Ectodermal cell (in vitro differentiated cells): ENCODE results near the gene FBXW10B.
"Not testable (repeated sequence)": the region's sequence is repeated elsewhere in the genome, so short reads cannot be mapped to it uniquely, and the experiment has no call there.

ENCODE experiments used
- H3K27ac ChIP-seq: 2 replicates; pipeline ENCODE4 v1.7.0; 2013; ENCODE audit warnings: mild to moderate bottlenecking, low read depth, low read length; ENCODE audit not compliant: insufficient read depth, poor library complexity, severe bottlenecking
- H3K27me3 ChIP-seq: 2 replicates; pipeline ENCODE4 v1.7.0; 2013; ENCODE audit warnings: mild to moderate bottlenecking, low read length; ENCODE audit not compliant: insufficient read depth, control insufficient read depth, poor library complexity, severe bottlenecking
- H3K36me3 ChIP-seq: one replicate; pipeline ENCODE4 v1.7.0; 2013; ENCODE audit warnings: low read length; ENCODE audit not compliant: control insufficient read depth, insufficient read depth
- H3K4me1 ChIP-seq: one replicate; pipeline ENCODE4 v1.7.0; 2013; ENCODE audit warnings: low read length; ENCODE audit not compliant: control insufficient read depth, insufficient read depth
- H3K4me3 ChIP-seq: 2 replicates; pipeline ENCODE4 v1.7.0; 2013; ENCODE audit warnings: low read depth, low read length, control low read depth; ENCODE audit not compliant: insufficient read depth
- H3K9me3 ChIP-seq: 2 replicates; pipeline ENCODE4 v1.7.0; 2013; ENCODE audit warnings: mild to moderate bottlenecking, low read length, moderate library complexity; ENCODE audit not compliant: control insufficient read depth
- WGBS, 2 experiments: methylation state at CpG; one replicate each; pipeline ENCODE4 v1.1.7; 2013; ENCODE audit warnings: missing lambda C conversion rate in 2 of 2; 5-methylcytosine and 5-hydroxymethylcytosine counted together

FBXW10B gene

DNA sequence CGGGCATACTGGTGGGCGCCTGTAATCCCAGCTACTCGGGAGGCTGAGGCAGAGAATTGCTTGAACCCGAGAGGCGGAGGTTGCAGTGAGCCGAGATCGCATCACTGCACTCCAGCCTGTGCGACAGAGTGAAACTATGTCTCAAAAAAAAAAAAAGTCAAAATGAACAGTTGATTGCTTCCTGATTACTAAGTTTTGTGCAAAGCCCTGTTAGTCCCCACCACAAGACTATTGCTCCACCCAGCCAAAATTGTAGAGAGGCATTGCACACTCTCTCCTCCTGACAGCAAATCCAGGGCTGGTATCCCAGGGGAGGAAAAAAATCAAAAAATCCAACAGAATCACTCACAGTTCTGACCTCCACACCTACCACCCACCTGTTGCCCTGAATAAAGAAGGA, 26.5 kb downstream of the FBXW10B start:
- H3K4me3 ChIP-seq, H3K27ac ChIP-seq, H3K4me1 ChIP-seq, H3K27me3 ChIP-seq, H3K36me3 ChIP-seq, H3K9me3 ChIP-seq: not testable (repeated sequence)
- 94 to 99% methylated on average over 8 of the region's 8 CpGs for WGBS, 2 experiments

DNA sequence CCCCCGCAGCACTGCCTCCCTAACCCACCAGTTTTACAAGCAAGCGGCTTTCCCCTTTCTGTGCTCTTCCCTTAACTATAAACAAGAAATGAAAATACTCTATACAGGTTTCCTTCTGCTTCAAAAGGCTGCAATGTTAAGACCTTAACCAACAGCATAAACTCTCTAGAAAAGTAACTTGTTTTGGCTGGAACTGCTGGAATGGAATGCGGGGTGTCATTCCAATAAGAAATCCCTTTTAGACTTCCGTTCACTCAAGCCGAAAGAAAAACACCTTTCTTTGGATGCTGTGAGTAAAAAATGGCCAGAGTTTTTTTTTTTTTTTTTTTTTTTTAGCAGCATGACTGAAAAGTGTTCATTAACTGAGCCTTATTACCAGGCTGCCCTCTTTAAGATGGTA, 27.5 kb downstream of the FBXW10B start:
- H3K4me1 ChIP-seq, H3K9me3 ChIP-seq, H3K4me3 ChIP-seq, H3K27me3 ChIP-seq, H3K36me3 ChIP-seq, H3K27ac ChIP-seq: not testable (repeated sequence)
- 87 to 95% methylated on average over 5 of the region's 5 CpGs for WGBS, 2 experiments

DNA sequence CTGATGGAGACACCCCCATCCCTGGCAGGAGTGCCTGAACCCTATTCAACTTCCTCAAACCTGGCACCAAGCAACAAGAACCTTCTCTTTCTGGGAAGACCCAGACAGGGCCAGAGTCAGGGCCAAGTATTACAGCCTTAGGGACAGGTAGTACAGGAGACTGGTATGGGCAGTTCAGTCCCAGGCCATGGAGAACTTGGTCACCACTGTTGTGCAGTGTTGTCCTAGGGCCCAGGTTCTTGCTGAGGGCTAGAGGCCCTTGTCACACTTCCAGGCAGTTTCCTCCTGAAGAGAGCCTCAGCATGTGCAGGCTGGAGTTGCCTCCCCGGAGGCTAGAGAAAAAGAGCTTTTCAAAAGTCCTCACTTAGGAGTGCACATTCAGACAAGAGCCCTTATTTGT, 28.7 kb downstream of the FBXW10B start:
- not testable (repeated sequence) for H3K9me3 ChIP-seq, H3K4me1 ChIP-seq, H3K36me3 ChIP-seq, H3K27me3 ChIP-seq, H3K27ac ChIP-seq, H3K4me3 ChIP-seq
- 92 to 100% methylated on average over 1 of the region's 1 CpG for WGBS, 2 experiments

DNA sequence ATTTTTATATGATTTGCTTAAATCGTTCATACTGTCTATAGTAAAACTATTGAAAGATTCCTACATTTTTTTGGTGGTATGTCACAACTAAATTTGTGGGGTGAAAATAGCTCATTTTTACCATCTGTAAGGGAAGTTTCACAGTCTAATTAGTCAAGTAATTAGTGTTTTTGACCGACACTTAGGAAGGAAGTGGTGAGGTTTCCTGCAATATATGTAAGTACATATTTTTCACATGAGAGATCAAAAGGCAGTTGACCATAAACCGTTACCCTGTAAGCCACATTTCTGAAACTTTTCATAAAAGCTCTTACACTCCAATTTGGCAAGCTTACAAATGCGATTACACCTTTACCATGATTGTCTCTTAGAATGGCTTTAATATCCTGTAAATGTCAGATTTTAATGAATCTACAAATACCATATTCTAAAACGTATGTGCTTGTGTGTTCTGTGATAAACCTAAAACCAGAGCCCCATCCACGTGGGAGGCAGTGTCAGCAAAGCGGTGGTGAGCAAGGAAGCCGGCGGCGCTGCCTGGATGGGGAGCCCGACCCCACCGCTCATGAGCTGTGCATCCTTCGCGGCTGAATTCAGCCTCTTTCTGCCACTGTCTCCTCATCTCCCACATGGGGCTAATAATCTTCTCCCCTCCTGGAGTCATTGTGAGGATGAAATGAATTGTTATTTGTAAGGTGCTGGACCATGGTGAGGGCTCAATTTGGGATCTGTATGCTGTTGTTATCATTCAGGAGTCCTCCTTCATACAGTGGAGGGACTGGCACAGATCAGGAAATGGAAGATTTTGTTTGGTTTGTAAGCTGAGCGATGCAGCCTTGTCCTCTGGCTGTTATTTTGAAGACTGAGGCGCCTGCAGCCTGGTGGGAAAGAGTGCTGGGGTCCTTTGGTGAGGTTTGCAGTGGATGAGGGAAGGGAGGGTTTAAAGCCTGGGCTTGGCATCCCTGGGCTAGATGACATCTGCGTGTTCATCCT, 29.7 kb downstream of the FBXW10B start:
- not testable (repeated sequence) for H3K36me3 ChIP-seq, H3K4me1 ChIP-seq, H3K9me3 ChIP-seq, H3K27me3 ChIP-seq, H3K27ac ChIP-seq, H3K4me3 ChIP-seq
- WGBS, 2 experiments: 90 to 92% methylated on average over 9 to 10 of the region's 17 CpGs

DNA sequence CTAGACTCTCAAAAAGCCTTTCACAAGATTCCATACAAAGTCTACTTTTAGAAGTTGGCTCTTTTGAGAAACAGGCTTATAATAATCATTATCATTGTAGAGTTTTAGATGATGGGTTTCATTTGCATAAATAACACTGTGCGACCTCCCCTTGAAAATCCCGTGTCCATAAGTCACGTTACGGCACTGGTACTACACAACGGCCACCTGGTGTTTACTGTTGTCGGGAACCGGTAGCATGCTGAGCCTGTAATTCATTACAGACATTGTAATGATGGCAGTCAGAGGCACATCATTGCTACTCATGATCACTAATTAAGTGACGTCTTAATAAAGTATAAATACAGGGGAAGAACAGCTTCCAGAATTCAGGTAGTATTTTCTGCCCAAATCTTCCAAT, 31.5 kb downstream of the FBXW10B start:
- H3K4me1 ChIP-seq, H3K9me3 ChIP-seq, H3K27me3 ChIP-seq, H3K36me3 ChIP-seq, H3K4me3 ChIP-seq, H3K27ac ChIP-seq: not testable (repeated sequence)
- WGBS, 2 experiments: 85 to 89% methylated on average over 8 of the region's 8 CpGs

DNA sequence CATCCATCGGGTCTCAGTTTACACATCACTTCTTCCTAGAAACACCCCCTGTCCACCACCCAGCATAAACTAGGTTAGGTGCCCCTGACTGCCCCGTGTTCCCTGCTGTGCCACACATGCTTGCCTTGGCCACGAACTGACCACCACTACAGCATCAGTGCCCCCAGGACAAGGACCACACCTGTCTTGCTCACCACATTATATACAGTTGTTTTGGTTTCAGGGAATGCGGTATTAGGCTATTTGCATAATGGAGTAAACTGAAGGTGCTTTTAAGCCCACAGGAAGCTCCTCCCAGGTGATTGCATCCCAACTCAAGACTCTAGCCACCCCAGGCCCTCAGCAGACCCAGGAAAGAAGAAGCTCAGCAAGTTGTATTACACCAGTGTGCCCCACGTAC, 36.2 kb downstream of the FBXW10B start:
- H3K27ac ChIP-seq, H3K36me3 ChIP-seq, H3K4me3 ChIP-seq, H3K9me3 ChIP-seq, H3K4me1 ChIP-seq, H3K27me3 ChIP-seq: not testable (repeated sequence)
- WGBS, 2 experiments: 82 to 92% methylated on average over 1 to 2 of the region's 5 CpGs

DNA sequence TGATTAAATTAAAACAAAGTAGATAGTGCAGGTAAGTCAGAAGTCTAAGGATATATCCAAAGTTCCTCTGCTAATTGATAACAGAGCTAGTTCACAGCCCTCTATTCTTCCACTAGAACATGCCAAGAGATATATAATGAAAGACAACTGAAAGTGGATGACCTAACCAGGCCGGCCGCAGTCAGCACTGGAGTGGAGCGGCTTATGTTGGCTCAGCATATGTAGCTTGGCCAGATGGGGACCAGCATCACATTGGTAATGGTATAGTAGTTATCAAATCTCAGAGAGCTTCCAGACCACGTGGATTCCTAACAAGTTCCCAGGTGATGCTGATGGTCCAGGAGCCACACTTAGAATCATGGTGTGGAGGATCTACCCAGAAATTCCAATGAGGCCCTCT, 38.0 kb downstream of the FBXW10B start:
- H3K27ac ChIP-seq, H3K9me3 ChIP-seq, H3K27me3 ChIP-seq, H3K4me1 ChIP-seq, H3K36me3 ChIP-seq, H3K4me3 ChIP-seq: not testable (repeated sequence)
- WGBS, 2 experiments: 94 to 100% methylated on average over 3 of the region's 4 CpGs

DNA sequence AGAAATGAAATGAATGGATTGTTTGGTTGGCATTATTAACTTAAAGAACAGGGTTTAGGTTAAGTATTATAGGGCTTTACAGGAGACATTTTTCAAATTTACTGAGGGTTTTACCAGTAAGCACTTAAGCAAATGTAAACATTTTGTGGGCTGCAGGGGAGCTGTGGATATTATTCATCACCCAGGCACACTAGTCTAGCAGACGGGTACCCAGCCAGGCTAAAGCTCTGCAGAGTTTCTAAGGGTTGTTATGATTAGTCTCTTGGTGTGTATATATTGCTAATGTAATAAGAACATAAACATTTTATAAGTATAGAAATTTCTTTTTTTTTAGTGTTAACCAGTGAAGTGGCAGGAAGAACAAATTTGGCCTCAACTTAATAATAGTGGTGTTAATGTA, 42.7 kb downstream of the FBXW10B start:
- H3K9me3 ChIP-seq, H3K27me3 ChIP-seq, H3K4me3 ChIP-seq, H3K27ac ChIP-seq, H3K4me1 ChIP-seq, H3K36me3 ChIP-seq: not testable (repeated sequence)
- WGBS, 2 experiments: no CpG with 5 or more reads among the region's 1 CpG

DNA sequence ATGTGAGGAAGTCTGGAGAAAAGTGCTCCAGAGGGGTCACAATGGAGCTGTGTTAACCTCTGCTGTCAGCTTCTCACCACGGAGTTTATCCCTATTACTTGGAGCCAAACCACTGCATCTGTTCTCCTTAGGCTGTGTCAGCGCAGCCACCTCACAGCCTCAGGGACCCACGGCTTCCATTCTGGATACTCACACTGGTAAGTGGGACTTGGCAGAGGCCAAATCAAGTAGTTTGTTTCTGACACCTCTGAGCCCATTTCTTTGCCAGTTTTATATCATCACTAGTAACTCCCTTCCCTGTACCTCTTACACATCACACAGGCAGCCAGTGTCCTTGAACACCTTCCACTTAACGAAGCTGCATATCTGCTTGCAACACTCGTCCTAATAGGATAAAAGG, 44.8 kb downstream of the FBXW10B start:
- 89 to 100% methylated on average over 2 of the region's 5 CpGs for WGBS, 2 experiments
- H3K4me3 ChIP-seq, H3K36me3 ChIP-seq: not testable (repeated sequence)

DNA sequence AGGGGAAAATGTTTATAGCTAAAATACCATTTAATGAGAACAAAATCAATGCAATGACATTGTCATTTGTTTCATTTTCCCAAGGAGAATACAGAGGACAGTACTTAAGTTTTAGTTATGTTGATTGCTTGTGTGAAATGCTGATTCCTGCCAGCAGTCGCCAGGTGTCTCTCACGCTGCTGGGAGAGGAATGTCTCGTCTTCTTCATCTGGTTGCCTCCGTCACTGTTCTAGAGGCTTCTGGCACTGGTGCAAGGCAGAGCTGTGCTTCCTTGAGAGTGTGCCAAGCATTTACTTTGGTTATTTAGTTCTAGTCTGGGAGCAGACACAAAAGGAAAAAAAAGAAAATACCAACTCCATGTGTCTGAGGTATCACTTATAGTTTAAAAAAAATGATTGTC, 45.6 kb downstream of the FBXW10B start:
- H3K9me3 ChIP-seq, H3K4me1 ChIP-seq, H3K36me3 ChIP-seq, H3K4me3 ChIP-seq, H3K27me3 ChIP-seq, H3K27ac ChIP-seq: not testable (repeated sequence)
- WGBS, 2 experiments: 57 to 61% methylated on average over 4 of the region's 4 CpGs

More for the DNA sequence above, 44.8 kb downstream of the FBXW10B start:
- H3K4me1 ChIP-seq, H3K9me3 ChIP-seq, H3K27me3 ChIP-seq, H3K27ac ChIP-seq: not testable (repeated sequence)
